ENCODE data around the gene ADAMTS5.

GRCh38 chr21:26945916-26946675 is 20.8 kb downstream of the ADAMTS5 start:
- TF ChIP-seq, protein P1, sequence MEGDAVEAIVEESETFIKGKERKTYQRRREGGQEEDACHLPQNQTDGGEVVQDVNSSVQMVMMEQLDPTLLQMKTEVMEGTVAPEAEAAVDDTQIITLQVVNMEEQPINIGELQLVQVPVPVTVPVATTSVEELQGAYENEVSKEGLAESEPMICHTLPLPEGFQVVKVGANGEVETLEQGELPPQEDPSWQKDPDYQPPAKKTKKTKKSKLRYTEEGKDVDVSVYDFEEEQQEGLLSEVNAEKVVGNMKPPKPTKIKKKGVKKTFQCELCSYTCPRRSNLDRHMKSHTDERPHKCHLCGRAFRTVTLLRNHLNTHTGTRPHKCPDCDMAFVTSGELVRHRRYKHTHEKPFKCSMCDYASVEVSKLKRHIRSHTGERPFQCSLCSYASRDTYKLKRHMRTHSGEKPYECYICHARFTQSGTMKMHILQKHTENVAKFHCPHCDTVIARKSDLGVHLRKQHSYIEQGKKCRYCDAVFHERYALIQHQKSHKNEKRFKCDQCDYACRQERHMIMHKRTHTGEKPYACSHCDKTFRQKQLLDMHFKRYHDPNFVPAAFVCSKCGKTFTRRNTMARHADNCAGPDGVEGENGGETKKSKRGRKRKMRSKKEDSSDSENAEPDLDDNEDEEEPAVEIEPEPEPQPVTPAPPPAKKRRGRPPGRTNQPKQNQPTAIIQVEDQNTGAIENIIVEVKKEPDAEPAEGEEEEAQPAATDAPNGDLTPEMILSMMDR (IDR thresholded peaks at IDR 0.05; ENCODE audit: low read depth, low read length), result no peak
- no peak for TF ChIP-seq EZH2phosphoT487 (IDR thresholded peaks at IDR 0.05; ENCODE audit: low read depth)
